GM12874 (cell line): ENCODE measurements around the gene TNNT1.

Source experiments
- TF ChIP-seq, protein P1 (sequence below): IDR thresholded peaks from 2 replicates; pipeline ENCODE4 v1.5.1; 2011; ENCODE audit warnings: low read depth, mild to moderate bottlenecking, control low read depth, low read length, moderate library complexity; ENCODE audit not compliant: insufficient read depth

TNNT1 gene

DNA sequence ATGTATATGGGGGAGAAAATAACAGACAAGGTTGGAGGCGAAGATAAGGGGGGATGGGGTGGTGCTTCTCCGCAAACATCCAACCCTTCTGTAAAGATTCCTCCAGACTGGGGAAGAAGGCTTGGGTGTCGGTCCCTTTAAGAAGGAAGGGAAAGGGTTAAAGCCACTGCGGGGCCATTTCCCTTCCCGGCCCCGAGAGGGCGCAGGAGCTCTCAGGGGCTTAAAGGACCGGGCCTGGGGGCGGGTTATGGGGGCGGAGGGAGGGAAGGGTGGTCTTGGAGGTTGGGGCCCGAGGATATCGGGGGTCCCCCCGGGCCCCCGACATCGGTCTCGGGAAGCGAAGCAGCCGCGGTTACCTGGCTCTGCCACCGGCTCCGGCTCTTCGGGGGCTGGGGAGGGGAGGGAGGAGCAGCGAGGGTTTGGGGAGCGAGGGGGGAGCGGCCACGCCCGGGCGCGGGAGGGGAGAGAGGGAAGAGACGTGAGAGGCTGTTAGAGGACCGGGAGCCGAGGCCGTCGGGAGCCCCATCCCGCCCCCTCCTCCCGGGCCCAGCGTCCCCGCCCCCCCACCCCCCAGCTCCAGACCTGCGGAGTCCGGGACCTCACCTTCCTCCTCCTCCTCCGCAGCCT lies 2.8 kb downstream of the TNNT1 start:
- TF ChIP-seq, protein P1, sequence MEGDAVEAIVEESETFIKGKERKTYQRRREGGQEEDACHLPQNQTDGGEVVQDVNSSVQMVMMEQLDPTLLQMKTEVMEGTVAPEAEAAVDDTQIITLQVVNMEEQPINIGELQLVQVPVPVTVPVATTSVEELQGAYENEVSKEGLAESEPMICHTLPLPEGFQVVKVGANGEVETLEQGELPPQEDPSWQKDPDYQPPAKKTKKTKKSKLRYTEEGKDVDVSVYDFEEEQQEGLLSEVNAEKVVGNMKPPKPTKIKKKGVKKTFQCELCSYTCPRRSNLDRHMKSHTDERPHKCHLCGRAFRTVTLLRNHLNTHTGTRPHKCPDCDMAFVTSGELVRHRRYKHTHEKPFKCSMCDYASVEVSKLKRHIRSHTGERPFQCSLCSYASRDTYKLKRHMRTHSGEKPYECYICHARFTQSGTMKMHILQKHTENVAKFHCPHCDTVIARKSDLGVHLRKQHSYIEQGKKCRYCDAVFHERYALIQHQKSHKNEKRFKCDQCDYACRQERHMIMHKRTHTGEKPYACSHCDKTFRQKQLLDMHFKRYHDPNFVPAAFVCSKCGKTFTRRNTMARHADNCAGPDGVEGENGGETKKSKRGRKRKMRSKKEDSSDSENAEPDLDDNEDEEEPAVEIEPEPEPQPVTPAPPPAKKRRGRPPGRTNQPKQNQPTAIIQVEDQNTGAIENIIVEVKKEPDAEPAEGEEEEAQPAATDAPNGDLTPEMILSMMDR = peak; percentile 70

DNA sequence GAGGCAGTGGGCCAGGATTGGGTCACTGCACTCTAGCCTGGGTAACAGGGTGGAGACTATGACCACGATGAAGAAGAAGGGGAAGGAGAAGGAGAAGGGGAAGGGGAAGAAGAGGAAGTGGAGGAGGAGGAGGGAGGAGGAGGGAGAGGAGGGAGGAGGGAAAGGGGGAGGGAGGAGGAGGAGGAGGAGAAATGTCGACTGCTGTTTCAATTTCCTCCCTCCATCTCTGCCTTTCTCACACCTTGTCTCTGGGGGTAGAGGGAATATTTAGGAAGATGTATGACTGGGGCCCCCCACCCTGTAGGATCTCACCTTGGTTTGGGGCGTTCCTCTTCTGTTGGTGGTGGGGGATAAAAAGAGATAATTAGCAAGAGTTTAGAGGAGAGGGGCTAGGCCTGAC lies 3.8 kb downstream of the TNNT1 start:
- TF ChIP-seq, protein P1 = no peak

DNA sequence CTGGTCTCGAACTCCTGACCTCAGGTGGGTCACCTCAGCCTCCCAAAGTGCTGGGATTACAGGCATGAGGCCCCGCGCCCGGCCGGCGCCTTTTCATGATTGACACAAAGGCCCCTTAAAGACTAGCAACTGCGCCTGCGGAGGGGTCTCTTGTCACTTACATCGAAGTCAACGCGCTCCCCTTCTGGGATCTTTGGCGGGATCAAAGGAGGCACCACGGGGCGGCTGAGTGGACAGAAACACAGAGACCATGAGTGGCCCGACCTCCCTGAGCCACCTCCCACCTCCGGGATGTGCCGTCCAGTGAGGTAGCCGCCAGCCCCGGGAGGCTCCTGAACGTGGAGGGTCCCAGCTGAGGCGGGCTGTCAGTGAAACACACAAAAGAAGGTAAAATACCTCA lies 7.3 kb downstream of the TNNT1 start:
- TF ChIP-seq, protein P1 = no peak

DNA sequence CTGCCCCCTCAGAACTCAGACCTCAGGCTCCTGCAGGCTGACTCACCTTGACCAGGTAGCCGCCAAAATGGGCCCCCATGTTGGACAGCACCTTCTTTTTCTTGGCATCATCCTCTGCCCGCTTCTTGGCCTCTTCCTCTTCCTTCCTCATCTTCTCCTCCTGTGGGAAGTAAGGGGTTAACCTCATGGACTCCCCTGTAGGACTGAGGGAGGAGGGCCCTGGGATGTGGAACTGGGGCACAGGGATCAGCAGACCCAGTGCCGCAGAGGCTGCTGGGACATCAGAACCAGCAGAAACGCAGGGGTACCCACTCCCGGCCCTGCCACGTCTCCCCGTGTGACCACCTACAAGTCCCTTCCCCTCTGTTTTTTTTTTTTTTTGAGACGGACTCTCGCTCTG lies 11.1 kb downstream of the TNNT1 start:
- TF ChIP-seq, protein P1 = no peak

DNA sequence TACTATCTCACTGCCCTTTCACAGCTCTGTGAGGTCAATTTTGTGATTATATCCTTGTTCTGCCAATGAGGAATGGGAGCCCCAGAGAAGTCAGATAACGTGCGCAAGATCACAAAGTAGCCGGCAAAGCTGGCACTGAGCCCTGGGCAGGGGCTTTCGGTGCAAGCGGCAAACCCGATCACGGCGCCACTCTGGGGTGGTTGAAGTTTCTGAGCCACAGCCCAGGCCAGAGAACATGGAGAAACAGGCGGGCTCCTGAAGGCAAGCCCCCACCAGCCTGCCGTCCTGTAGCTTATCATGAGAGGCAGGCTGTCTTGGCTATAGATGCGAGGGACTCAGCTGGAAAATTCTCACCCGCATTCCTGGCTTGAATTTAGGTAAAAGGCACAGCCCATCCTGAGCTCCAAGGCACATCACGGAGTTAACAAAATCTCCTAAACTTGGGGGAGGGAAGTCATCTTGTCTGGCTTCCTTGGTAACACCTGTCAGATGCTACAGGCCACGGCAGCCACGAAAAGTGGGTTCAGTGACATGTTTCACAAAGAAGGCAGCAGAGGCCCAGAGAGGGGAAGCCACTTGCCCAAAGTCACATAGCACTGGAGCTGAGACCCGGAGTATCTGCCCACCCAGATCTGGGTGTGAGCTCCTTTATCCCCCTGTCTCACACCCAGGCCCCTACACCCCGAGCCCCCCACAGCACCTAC lies 12.5 kb downstream of the TNNT1 start:
- TF ChIP-seq, protein P1 = no peak

DNA sequence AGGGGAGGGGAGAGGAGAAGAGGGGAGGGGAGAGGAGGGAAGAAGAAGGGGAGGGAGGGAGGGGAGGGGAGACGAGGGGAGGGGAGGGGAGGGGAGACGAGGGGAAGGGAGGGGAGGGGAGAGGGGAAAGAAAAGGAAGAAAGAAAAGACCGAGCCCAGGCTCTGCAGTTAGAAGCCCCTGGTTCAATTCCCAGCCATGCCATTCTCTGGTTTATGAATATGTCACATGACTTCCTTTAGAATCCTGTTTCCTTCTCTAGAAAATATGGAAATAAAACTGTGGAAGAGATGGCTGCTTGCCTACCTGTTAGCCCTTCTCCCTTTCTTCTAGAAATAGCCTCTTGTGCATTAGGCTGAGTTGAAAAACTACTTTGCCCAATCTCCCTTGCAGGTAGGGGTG lies 14.3 kb downstream of the TNNT1 start:
- TF ChIP-seq, protein P1 = no peak

DNA sequence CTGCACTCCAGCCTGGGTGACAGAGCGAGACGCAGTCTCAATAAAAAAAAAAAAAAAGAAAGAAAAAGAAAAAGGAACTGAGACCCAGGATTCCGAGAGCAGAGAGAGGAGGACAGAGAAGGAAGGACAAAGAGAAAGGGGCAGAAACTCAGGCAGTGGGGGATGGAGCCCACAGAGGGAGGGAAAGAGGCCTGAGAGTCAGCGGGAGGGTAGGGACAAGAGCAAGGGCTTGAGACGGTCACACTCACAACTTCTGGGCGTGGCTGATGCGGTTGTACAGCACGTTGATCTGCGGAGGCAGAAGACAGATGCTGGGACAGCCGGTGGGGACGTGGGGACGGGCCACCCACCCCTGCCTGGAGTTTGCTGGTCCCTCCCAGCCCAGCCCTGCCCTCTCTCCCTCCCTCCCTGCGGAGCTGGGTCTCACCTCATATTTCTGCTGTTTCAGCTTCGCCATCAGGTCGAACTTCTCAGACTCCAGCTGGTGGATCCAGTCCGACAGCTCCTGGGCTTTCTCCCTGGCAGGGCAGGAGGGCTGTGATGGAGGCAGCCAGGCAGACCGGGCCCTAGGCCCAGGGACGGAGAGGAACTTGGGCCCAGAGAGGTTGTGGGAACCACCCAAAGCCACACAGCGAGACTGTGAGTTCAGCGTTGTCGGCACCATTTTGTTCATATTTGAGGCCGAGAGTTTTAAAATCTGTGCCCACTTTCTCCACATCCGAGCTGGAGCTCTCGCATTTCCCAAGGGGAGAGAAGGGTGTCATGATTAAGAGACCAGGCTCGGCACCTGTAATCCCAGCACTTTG lies 15.2 kb downstream of the TNNT1 start:
- TF ChIP-seq, protein P1 = no peak
